Gastroesophageal sphincter (tissue), 3 donors: ENCODE results near the gene ARL4C.
A peak's percentile ranks its signal among the peaks of the same experiment; 100 is the strongest.

Source experiments
- EP300 ChIP-seq: sonication (generic); formaldehyde crosslinking; IDR thresholded peaks from one replicate; pipeline ENCODE4 v1.6.1; 2017; ENCODE audit warnings: antibody characterized with exemption, mild to moderate bottlenecking
- POLR2A ChIP-seq, 2 donors: fragments of 450-650 bp; IDR thresholded peaks; one replicate each; pipeline ENCODE4 v1.6.1; 2017; ENCODE audit warnings: antibody characterized with exemption in 2 of 2, mild to moderate bottlenecking in 2 of 2, moderate library complexity in 1 of 2
- POLR2AphosphoS5 ChIP-seq: sonication (generic); formaldehyde crosslinking; IDR thresholded peaks from one replicate; pipeline ENCODE4 v1.6.1; 2017; ENCODE audit warnings: antibody characterized with exemption
- TF ChIP-seq, protein P1 (sequence below), 4 experiments: fragments of 200-600 bp in 2 of 4; fragments of 450-650 bp in 2 of 4; sonication (generic) in 1 of 4; IDR thresholded peaks; one replicate each; pipeline ENCODE4 v1.5.1; 2017 to 2019; ENCODE audit warnings: antibody characterized with exemption in 4 of 4, mild to moderate bottlenecking in 2 of 4, moderate library complexity in 2 of 4

DNA sequence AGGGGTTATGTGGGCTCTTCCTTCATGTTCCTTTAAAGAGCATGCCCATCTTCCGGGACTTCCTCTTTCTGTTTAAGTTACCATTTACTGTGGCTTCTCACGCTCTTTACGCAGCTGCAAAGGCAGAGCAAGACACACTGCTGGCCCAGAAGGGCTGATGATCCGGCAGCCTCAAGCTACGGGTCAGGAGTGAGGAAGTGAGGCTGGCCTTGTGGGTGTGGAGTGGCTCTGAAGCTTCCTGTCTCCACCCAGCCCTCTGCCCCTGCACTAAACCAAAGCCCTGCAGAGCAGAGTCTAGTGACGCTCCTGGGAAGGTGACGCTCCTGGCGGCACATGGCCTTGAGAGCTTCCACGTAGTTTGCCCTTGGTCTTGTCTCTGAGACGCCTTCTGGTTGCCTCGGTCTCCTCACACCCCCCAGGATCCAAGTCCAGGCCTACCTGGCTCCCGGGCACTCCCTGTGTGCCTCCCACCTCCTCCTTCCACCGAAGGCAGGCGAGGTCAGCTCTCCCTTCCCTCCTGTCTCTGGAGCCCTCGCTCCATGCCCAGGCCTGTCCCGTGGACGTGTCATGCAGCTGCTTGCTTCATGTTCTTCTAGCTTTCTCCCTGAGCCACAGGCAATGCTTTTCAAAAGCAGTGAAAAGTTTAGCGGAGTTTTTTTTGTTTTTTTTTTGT, 50.3 kb downstream of the ARL4C start:
- TF ChIP-seq POLR2A (IDR thresholded peaks at IDR 0.05) (peak in 1 of 2 donors; percentile 12), POLR2AphosphoS5 (peak; percentile 7), EP300 (no peak)
- TF ChIP-seq, protein P1, sequence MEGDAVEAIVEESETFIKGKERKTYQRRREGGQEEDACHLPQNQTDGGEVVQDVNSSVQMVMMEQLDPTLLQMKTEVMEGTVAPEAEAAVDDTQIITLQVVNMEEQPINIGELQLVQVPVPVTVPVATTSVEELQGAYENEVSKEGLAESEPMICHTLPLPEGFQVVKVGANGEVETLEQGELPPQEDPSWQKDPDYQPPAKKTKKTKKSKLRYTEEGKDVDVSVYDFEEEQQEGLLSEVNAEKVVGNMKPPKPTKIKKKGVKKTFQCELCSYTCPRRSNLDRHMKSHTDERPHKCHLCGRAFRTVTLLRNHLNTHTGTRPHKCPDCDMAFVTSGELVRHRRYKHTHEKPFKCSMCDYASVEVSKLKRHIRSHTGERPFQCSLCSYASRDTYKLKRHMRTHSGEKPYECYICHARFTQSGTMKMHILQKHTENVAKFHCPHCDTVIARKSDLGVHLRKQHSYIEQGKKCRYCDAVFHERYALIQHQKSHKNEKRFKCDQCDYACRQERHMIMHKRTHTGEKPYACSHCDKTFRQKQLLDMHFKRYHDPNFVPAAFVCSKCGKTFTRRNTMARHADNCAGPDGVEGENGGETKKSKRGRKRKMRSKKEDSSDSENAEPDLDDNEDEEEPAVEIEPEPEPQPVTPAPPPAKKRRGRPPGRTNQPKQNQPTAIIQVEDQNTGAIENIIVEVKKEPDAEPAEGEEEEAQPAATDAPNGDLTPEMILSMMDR (IDR thresholded peaks at IDR 0.05): no peak
